K562 (cell line): ENCODE measurements around the gene C1QL3. TPM values are rescaled to one million over a fixed set of nuclear protein-coding genes. Genes with fewer than 3 reads are reported as not detected.

Experiments used
- ATAC-seq: fragments of 200-7000 bp; cut with Tn5 transposase; 3 replicates; pipeline ENCODE4 v1.9.1; 2020; ENCODE audit warnings: moderate library complexity
- BruUV-seq: library from RNA; stranded (reverse); fragments of 400-500 nt; replicated peaks from 2 replicates; lab custom pipeline; 2021; lab: Mats Ljungman, UMichigan
- CTCF ChIA-PET: fragments of 300-600 bp; formaldehyde crosslinking; extraction: SDS; loops from one replicate; lab custom pipeline; 2021; ENCODE audit warnings: low intra/inter-chr PET ratio; lab: Yijun Ruan, JAX
- POLR2A ChIA-PET: fragments of 300-600, 350-650 bp; sonication (Branson Sonifier 250); formaldehyde crosslinking; extraction: SDS; loops from one replicate; lab custom pipeline; 2021; ENCODE audit warnings: antibody characterized with exemption, inconsistent platforms; lab: Yijun Ruan, JAX
- DNase-seq, 4 experiments: peaks; one replicate each; pipeline versions ENCODE4 v3.0.0 to v3.0.0-alpha.2; 2011 to 2018; ENCODE audit warnings: low spot score in 3 of 4, mixed read lengths in 3 of 4; ENCODE audit errors: extremely low read depth in 1 of 4
- FAIRE-seq: peaks from 2 replicates; lab custom pipeline; 2011; peaks lifted over from hg19 to GRCh38; lab: Jason Lieb, UNC
- H2AFZ ChIP-seq: 2 replicates; pipeline ENCODE4 v1.6.0; 2011; ENCODE audit warnings: low read depth, low read length, control low read depth, inconsistent platforms
- H3K27ac ChIP-seq: fragments of 200-600 bp; 3 replicates; pipeline ENCODE4 v1.8.0; 2011; ENCODE audit warnings: low read depth, mild to moderate bottlenecking, control low read depth, inconsistent platforms, low read length, moderate library complexity, mixed read lengths; ENCODE audit errors: extremely low read depth
- H3K27me3 ChIP-seq, 2 experiments: fragments of 300-600 bp in 1 of 2; 2 replicates in 1 of 2; 3 replicates in 1 of 2; pipeline versions ENCODE4 v1.6.0 to v1.8.0; 2011; ENCODE audit warnings: inconsistent platforms in 2 of 2, low read length in 2 of 2, mild to moderate bottlenecking in 1 of 2, mixed read lengths in 1 of 2, moderate library complexity in 1 of 2; ENCODE audit not compliant: control insufficient read depth in 2 of 2, insufficient read depth in 2 of 2
- H3K36me3 ChIP-seq: fragments of 300-600 bp; 3 replicates; pipeline ENCODE4 v1.8.0; 2011; ENCODE audit warnings: mild to moderate bottlenecking, low read length, inconsistent platforms; ENCODE audit not compliant: control insufficient read depth, insufficient read depth
- H3K4me1 ChIP-seq, 2 experiments: fragments of 200-600 bp in 1 of 2; replicated peaks in 1 of 2; 2 replicates in 1 of 2; 3 replicates in 1 of 2; pipeline versions ENCODE4 v1.5.1 to v1.8.0; 2011; ENCODE audit warnings: inconsistent platforms in 2 of 2, low read length in 2 of 2, mild to moderate bottlenecking in 1 of 2, mixed read lengths in 1 of 2, moderate library complexity in 1 of 2; ENCODE audit not compliant: control insufficient read depth in 2 of 2, insufficient read depth in 2 of 2
- H3K4me2 ChIP-seq: 2 replicates; pipeline ENCODE4 v1.6.1; 2011; ENCODE audit warnings: low read length, control low read depth, inconsistent platforms, mixed read lengths; ENCODE audit not compliant: insufficient read depth
- H3K4me3 ChIP-seq: fragments of 200-600 bp; sonication (generic), shearing (Covaris generic); 2 replicates; pipeline ENCODE4 v1.5.1; 2016; ENCODE audit warnings: control low read depth, inconsistent platforms
- H3K79me2 ChIP-seq: fragments of 200-600 bp; 3 replicates; pipeline ENCODE4 v1.8.0; 2011; ENCODE audit warnings: low read length, inconsistent platforms; ENCODE audit not compliant: control insufficient read depth, insufficient read depth
- H3K9ac ChIP-seq, 2 experiments: 2 replicates each; pipeline versions ENCODE4 v1.6.0 to v1.6.1; 2011; ENCODE audit warnings: low read depth in 2 of 2, low read length in 2 of 2, control low read depth in 1 of 2, inconsistent platforms in 1 of 2, mild to moderate bottlenecking in 1 of 2, mixed read lengths in 1 of 2; ENCODE audit not compliant: insufficient read depth in 1 of 2
- H3K9me1 ChIP-seq: one replicate; pipeline ENCODE4 v1.6.0; 2011; ENCODE audit warnings: inconsistent platforms, mild to moderate bottlenecking, low read length, moderate library complexity; ENCODE audit not compliant: control insufficient read depth, insufficient read depth
- H3K9me3 ChIP-seq: replicated peaks from 2 replicates; pipeline ENCODE4 v1.5.1; 2011; ENCODE audit warnings: low read depth, low read length, inconsistent platforms; ENCODE audit not compliant: control insufficient read depth, insufficient read depth
- H4K20me1 ChIP-seq: replicated peaks from 2 replicates; pipeline ENCODE4 v1.6.1; 2011; ENCODE audit warnings: low read length, inconsistent platforms, mixed read lengths; ENCODE audit not compliant: control insufficient read depth, insufficient read depth
- CHD1 ChIP-seq: fragments of 200-600 bp; sonication (generic); IDR thresholded peaks from one replicate; pipeline ENCODE4 v1.6.1; 2012; ENCODE audit warnings: mild to moderate bottlenecking, moderate library complexity, low read length, inconsistent platforms
- IRF9 ChIP-seq: fragments of 450-650 bp; IDR thresholded peaks from 2 replicates; pipeline ENCODE4 v1.6.1; 2016; ENCODE audit warnings: missing biosample characterization, missing genetic modification characterization
- JUNB ChIP-seq: fragments of 450-650 bp; formaldehyde crosslinking; conservative IDR thresholded peaks from 2 replicates; pipeline ENCODE4 v1.4.0; 2020; ENCODE audit warnings: mild to moderate bottlenecking
- MAZ ChIP-seq, 2 experiments: fragments of 450-650 bp in 1 of 2; sonication (generic) in 1 of 2; formaldehyde crosslinking; IDR thresholded peaks in 1 of 2; conservative IDR thresholded peaks in 1 of 2; 2 replicates each; pipeline versions ENCODE4 v1.4.0 to v1.5.0; 2020; ENCODE audit warnings: mild to moderate bottlenecking in 1 of 2, missing genetic modification reagents in 1 of 2
- MTA3 ChIP-seq: fragments of 450-650 bp; formaldehyde crosslinking; IDR thresholded peaks from 2 replicates; pipeline ENCODE4 v1.6.1; 2017; ENCODE audit warnings: mild to moderate bottlenecking, borderline replicate concordance
- SMAD4 ChIP-seq: fragments of 250-450 bp; sonication (Bioruptor Pico); conservative IDR thresholded peaks from 2 replicates; pipeline ENCODE4 v1.8.0; 2021; ENCODE audit warnings: inconsistent platforms, mild to moderate bottlenecking, moderate library complexity
- SNRNP70 ChIP-seq: fragments of 200-400 bp; formaldehyde crosslinking; optimal IDR thresholded peaks from 2 replicates; pipeline ENCODE3; 2017; ENCODE audit warnings: low read depth, low read length
- WHSC1 ChIP-seq: IDR thresholded peaks from one replicate; pipeline ENCODE4 v1.6.1; 2012; ENCODE audit warnings: low read length, control low read depth, inconsistent platforms
- ZBTB1 ChIP-seq: sonication (generic); formaldehyde crosslinking; IDR thresholded peaks from 2 replicates; pipeline ENCODE4 v1.8.1; 2023; ENCODE audit warnings: missing genetic modification reagents, low read depth, mild to moderate bottlenecking, borderline replicate concordance
- ZNF165 ChIP-seq: fragments of 250-450 bp; sonication (Bioruptor Pico); IDR thresholded peaks from 2 replicates; pipeline ENCODE4 v1.4.0; 2020; ENCODE audit warnings: borderline replicate concordance
- ZNF280B ChIP-seq: fragments of 250-450 bp; sonication (Bioruptor Pico); IDR thresholded peaks from 2 replicates; pipeline ENCODE4 v1.5.1; 2021; ENCODE audit warnings: mild to moderate bottlenecking
- ZNF282 ChIP-seq: sonication (generic); formaldehyde crosslinking; IDR thresholded peaks from 2 replicates; pipeline ENCODE4 v1.8.1; 2023; ENCODE audit warnings: missing genetic modification reagents
- WGBS: fragments of 100-300 bp; shearing (Covaris generic); methylation state at CpG from one replicate; pipeline ENCODE4 v1.1.6; 2016; ENCODE audit warnings: low coverage, mixed read lengths; ENCODE audit not compliant: insufficient coverage; ENCODE audit errors: missing lambda C conversion rate; 5-methylcytosine and 5-hydroxymethylcytosine counted together
- in situ Hi-C: fragments of 300-500 bp; cut with MboI; formaldehyde crosslinking; loops from 4 replicates; pipeline ENCODE4 v1.15.0; 2018; ENCODE audit warnings: inconsistent platforms, mixed read lengths
- intact Hi-C: fragments of 100-400 bp; cut with micrococcal nuclease; formaldehyde crosslinking; loops from 2 replicates; pipeline ENCODE4 v1.14.2; 2022
- polyA plus RNA-seq, 8 experiments: library from polyadenylated mRNA; depleted of rRNA in 4 of 8; stranded (reverse) in 5 of 8; unstranded in 3 of 8; fragments of >200 nt; fragmentation: Nextera tagmentation in 2 of 8; fragmentation: Illumina TruSeq in 1 of 8; extraction: Ambion mirVana in 2 of 8; extraction: Trizol in 1 of 8; gene quantifications; 2 replicates each; pipeline versions ENCODE4 v1.2.1 to v1.2.3, GENCODE V29; 2011 to 2014; ENCODE audit warnings: inconsistent platforms in 1 of 8, missing spikeins in 1 of 8
- total RNA-seq, 7 experiments: library from RNA; depleted of rRNA in 6 of 7; stranded (reverse); fragments of >200 nt in 6 of 7; fragmentation: Illumina TruSeq in 2 of 7; extraction: Trizol in 2 of 7; gene quantifications; 2 replicates each; pipeline versions ENCODE4 v1.2.1 to v1.2.3, GENCODE V29; 2011 to 2021; ENCODE audit warnings: low replicate concordance in 1 of 7
- TF ChIP-seq, protein P1 (sequence below), 2 experiments: IDR thresholded peaks; 2 replicates each; pipeline ENCODE4 v1.6.1; 2012; ENCODE audit warnings: improper control_type of control experiment in 2 of 2, low read depth in 2 of 2, low read length in 2 of 2, borderline replicate concordance in 1 of 2

The C1QL3 gene
- total and polyA plus RNA-seq, 9 of the 15 experiments (the other 6 are each of a cell fraction or from before 2014, with no cell fraction given) = 0.28 to 0.37 TPM; not detected in 7

DNA sequence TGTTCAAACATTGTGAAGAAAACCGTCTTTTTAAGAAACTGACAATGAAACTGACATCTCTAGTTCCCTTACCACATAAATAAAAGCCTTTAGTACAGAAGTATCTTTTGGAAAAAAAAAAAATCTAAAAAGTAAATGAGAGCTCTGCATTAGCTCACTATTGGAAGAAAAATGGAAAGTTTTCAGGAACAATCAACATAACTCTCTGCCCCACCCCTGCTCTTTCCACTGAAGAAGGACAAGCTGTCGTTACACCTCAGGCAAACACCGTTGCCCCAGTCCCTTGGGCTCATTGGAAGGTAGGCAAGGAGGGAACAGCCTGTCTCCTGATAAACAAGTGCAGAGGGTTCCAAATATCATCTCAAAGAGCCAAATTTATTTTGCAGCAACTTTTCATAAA, 22.4 kb upstream of the C1QL3 start:
- H3K9me3 ChIP-seq = no peaks in the 10 kb centered on the region
- intact Hi-C loops = loop anchor here (10.0 kb wide), 1 partner anchor 109 kb away; the partner anchor contains the start of gene PTER
- no peaks in the 10 kb centered on the region for H3K9me1 ChIP-seq
- H2AFZ ChIP-seq = no peak overlapping the region
- TF ChIP-seq SMAD4 (CRISPR knock-in tag) = no peak
- TF ChIP-seq CHD1 = no peak
- TF ChIP-seq MAZ (CRISPR knock-in tag; conservative IDR thresholded peaks at IDR 0.05 in 1 of 2, IDR thresholded peaks at IDR 0.05 in 1 of 2) = no peak
- no peak for TF ChIP-seq JUNB
- no peak for TF ChIP-seq ZBTB1 (CRISPR knock-in tag)
- TF ChIP-seq, protein P1, sequence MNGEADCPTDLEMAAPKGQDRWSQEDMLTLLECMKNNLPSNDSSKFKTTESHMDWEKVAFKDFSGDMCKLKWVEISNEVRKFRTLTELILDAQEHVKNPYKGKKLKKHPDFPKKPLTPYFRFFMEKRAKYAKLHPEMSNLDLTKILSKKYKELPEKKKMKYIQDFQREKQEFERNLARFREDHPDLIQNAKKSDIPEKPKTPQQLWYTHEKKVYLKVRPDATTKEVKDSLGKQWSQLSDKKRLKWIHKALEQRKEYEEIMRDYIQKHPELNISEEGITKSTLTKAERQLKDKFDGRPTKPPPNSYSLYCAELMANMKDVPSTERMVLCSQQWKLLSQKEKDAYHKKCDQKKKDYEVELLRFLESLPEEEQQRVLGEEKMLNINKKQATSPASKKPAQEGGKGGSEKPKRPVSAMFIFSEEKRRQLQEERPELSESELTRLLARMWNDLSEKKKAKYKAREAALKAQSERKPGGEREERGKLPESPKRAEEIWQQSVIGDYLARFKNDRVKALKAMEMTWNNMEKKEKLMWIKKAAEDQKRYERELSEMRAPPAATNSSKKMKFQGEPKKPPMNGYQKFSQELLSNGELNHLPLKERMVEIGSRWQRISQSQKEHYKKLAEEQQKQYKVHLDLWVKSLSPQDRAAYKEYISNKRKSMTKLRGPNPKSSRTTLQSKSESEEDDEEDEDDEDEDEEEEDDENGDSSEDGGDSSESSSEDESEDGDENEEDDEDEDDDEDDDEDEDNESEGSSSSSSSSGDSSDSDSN (IDR thresholded peaks at IDR 0.05; ENCODE audit: borderline replicate concordance in 1 of 2, low read depth in 2 of 2, low read length in 2 of 2) = no peak
- TF ChIP-seq IRF9 (tag) = no peak
- no peak for TF ChIP-seq ZNF282
- TF ChIP-seq SNRNP70 = no peak
- no peak for TF ChIP-seq ZNF280B (CRISPR knock-in tag)
- no peak for TF ChIP-seq WHSC1
- TF ChIP-seq MTA3 = no peak
- no peak for TF ChIP-seq ZNF165 (CRISPR knock-in tag)
- ATAC-seq (no peak), DNase-seq (no peak), FAIRE-seq (no peak)
- no peaks in the 10 kb centered on the region for H3K79me2 ChIP-seq
- H3K4me1 ChIP-seq = no peaks in the 10 kb centered on the region; a peak in 1 of 5 replicates
- H3K9ac ChIP-seq = no peak overlapping the region
- WGBS = 2% methylated on average over 3 of the region's 3 CpGs
- ChIA-PET CTCF (no interaction called here), POLR2A (interaction anchor here (0.6 kb wide), 1 partner anchor 124 kb away, joined by 3 read pairs; no protein-coding TSS in a partner anchor)
- in situ Hi-C loops = no loop called here
- no TSS peak for BruUV-seq
- no peak overlapping the region for H3K4me2 ChIP-seq
- no peaks in the 10 kb centered on the region for H3K36me3 ChIP-seq
- H3K27ac ChIP-seq = no peak overlapping the region
- H4K20me1 ChIP-seq = no peaks in the 10 kb centered on the region
- H3K27me3 ChIP-seq = peaks cover 9 to 12% of the 10 kb centered on the region in 2 experiments; a peak in 4 of 5 replicates
- H3K4me3 ChIP-seq = no peak overlapping the region
